HS-5 (cell line): ENCODE measurements around the gene TNS2.

ENCODE experiments used
- DNase-seq: peaks from one replicate; pipeline ENCODE4 v3.0.0-alpha.2; 2012; ENCODE audit warnings: low read depth

TNS2 gene

DNA sequence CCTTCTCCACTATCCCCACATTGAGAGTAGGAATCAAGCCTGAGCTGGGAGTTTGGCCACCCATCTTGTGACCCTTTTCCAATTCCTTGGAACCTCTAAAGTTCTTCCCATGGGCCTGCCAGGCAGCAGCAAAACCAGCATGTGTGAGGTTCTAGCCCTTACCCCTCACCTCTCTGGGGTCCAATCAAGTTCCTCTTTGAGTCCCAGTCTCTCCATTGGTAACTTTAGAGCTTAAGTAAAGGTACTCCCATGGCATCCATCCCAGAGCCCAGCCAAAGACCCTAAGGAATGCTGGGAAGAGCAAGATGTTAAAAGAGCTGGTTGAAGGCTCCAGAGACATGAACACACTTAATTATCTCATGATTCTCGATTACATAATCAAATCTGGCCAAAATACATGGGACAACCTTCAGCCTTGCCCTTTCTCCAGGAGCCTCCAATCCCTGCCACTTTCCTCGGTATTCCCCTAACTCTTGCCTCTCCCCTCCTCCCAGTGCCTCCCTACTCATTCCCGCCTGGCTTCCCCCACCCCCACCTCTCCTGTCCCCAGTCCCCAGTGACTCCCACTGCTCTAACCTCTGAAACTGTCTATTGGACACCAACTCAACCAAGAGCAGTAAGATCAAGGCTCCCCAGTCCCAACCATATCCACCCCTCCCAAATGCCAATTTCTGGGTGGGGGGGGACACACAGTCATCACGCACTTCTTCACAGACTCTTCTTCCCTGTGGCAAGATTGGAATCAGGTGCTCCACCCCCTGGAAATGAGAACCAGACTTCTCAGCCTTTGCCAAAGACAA lies 4.8 kb upstream of the TNS2 start:
- DNase-seq: no peak

GRCh38 chr12:53045696-53046045 lies 4.2 kb upstream of the TNS2 start:
- DNase-seq: no peak

GRCh38 chr12:53046655-53047220 lies 3.1 kb upstream of the TNS2 start:
- DNase-seq: no peak

DNA sequence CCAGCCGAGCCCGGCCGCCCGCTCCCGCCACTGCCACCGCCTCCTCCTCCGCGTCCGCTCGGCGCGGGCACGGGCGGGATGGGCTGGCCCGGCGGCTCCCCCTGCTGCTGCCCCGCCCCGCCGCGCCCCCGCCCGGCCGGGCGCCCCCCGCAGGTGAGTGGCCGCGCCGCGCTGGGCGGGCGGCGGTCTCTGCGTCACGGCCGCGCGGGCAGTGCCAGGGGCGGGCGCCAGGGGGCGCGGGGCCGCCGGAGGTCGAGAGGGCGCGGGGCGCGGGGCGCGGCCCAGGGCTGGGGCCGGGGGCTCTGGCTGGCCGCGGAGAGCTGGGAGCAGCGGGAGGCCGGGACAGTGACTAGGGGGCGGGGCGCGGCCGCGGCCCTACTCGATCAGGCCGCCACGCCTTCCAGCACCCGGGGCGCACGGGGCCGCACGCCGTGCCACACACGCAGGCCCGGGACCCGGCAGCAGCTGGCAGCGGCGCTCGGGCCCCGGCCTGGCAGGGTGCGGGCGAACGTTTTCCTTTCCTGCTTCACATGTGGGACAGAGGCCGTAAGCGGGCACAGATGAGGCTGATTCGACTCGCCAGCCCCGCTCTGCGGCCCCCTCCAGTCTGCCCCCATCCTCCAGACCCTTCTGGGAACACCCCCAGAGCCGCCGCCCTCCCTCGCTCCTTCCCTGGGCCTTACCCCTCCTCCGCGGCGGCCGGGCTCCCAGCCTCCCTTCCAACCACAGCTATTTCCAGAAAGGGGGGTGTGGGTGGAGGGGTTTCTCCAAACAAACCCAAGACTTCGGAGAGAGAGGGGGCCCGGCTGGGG lies 2.4 kb upstream of the TNS2 start:
- no peak for DNase-seq

- DNase-seq: no peak
These were observed 1.7 kb upstream of the TNS2 start for GRCh38 chr12:53048033-53048779.

GRCh38 chr12:53048780-53049401 lies 974 bp upstream of the TNS2 start:
- DNase-seq: no peak

- no peak for DNase-seq
These were observed 677 bp downstream of the TNS2 start for GRCh38 chr12:53050426-53051057.

- DNase-seq: no peak
These were observed 1.4 kb downstream of the TNS2 start for GRCh38 chr12:53051058-53051880.

DNA sequence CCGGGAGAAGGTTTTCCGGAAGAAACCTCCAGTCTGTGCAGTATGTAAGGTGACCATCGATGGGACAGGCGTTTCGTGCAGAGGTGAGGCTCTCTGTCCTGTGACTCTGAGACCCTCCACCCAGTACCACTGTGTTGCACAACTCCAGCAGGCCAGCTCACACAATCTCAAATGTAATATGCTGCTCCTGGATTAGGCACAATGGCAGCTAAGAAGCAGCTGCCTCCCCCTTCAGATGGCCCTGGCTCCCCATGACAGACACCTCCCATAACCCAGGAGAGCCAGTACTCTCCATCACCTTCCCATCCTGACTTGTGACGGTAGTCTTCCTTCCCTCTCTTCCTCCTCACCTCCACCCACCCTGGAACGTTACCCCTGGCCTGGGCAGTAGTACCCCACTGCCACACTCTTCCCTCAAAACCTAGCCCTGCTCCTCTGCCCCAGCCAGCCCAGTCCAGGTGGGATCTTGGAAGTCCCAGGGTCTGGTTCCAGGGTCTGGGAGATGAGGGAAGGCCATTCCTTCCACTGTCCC lies 2.1 kb downstream of the TNS2 start:
- no peak for DNase-seq

- no peak for DNase-seq
These were observed 2.8 kb downstream of the TNS2 start for GRCh38 chr12:53052419-53053217.

DNA sequence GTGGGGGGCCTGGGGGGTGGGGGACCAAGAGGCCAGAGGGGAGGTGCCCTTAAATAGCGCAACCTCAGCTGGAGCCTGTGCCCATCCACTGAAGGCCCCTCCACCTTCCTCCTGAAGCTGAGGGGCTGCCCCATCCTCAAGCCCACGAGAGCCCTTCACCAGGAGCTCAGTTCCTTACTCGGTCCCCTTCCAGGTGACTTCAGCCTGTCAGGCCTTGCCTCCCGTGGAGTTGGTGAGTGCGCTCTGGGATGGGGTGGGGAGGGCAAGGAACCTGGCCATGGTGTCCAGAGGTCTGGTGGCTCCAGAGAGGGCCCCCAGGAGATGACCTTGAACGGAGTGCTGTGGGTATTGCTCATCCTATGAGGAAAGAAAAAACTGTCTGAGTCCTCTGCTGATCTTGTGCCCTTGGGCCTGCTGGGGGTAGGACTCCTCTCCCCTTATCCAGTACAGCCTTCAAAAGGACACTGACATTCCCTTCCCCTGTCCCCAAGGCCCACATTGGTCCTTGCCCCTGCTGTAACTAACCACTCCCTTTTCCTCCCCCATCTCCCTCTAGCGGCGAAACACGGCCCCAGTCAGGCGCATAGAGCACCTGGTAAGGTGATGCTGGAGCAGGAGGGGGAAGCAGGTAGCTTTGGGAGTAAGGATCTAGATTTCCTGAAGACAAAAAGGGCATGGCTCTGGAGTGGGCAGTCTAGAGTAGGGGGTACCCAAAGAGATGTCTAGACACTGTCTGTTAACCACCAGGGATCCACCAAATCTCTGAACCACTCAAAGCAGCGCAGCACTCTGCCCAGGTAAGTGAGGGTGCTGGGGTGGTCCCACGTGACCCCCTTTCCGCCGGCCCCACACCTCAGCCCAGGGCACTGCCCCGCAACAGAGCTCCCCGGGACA lies 3.6 kb downstream of the TNS2 start:
- no peak for DNase-seq

GRCh38 chr12:53054112-53054878 lies 4.4 kb downstream of the TNS2 start:
- no peak for DNase-seq

DNA sequence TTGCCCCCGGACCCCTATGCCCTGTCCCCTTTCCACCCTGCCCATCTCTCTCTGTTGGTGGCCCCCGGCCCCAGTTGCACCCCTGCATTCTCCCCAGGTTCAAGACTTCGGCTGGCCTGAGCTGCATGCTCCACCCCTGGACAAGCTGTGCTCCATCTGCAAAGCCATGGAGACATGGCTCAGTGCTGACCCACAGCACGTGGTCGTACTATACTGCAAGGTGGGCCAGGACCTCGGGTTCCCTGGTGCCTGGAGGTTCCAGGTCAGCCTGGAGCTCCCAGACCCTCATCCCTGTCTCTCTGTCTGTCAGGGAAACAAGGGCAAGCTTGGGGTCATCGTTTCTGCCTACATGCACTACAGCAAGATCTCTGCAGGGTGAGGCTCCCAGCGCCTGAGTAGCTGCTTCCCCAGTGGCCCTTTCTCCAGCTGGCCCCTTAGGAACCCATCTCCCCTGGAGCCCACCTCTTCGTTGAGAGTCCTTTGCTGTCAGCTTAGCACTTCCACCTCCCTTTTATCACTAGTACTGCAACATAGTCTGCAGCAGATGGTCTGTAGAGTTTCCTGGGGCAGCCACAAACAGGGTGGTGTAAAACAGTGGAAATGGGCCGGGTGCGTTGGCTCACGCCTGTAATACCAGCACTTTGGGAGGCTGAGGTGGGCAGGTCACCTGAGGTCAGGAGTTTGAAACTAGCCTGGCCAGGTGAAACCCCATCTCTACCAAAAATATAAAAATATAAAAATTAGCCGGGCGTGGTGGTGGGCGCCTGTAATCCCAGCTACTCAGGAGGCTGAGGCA lies 5.8 kb downstream of the TNS2 start:
- no peak for DNase-seq

DNA sequence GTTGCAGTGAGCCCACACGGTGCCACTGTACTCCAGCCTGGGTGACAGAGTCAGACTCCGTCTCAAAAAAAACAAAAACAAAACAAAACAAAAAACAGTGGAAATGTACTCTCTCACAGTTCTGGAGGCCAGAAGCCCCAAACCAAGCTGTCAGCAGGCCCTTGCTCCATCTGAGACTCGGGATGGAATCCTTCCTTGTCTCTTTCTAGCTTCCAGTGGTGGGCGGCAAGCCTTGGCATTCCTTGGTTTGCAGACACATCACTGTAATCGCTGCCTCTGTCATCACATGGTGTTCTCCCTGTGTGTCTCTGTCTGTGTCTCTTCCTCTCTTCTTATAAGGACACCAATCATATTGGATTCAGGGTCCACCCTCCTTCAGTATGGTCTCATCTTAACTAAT lies 6.4 kb downstream of the TNS2 start:
- DNase-seq: no peak

DNA sequence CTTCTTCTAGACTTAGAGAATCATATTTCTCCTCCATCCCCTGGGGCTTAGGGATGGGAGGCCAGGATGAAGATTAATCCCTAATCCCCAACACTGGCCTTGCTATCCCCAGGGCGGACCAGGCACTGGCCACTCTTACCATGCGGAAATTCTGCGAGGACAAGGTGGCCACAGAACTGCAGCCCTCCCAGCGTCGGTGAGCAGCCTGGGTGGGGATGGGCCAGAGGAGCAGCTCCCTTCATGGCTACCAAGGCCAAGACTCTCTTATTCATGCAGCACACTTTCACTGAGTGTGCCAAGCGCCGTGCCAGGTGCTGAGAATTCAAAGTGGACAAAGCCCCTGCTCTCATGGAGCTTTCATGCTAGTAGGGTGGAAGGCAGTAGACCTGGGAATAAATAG lies 7.0 kb downstream of the TNS2 start:
- no peak for DNase-seq

DNA sequence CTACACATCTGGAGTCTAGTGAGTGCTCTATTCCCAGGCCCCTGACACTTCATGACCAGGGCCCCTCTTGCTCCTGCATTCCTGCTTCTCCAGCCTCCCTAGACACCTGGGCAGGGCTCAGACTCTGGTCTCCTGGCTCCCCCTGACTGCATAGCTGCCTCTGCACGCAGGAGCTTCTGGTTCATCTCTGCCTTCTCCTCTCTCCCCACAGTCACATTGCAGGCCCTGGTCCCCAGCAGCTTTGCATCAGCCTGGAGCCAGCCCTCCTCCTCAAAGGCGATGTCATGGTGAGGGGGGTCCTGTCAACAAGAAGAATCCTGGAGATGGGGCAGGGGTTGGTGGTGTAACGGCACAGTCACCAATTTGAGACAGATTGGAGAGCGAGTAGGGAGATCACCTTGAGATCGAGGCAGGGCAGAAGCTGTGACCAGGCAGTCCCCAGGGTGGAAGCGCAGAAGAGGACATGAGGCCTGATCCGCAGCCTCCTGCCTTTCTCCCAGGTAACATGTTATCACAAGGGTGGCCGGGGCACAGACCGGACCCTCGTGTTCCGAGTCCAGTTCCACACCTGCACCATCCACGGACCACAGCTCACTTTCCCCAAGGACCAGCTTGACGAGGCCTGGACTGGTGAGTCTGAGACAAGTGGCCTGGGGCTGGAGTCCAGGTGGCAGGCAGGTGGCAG lies 8.1 kb downstream of the TNS2 start:
- DNase-seq: no peak
